ENCODE measurements around the gene UBXN6. TPM values are rescaled to one million over a fixed set of nuclear protein-coding genes. Genes with fewer than 3 reads are reported as not detected.

UBXN6 gene
- total RNA-seq, 1 donor from 2014 or later: 96.8 TPM

GRCh38 chr19:4449639-4450028 is 8.0 kb downstream of the UBXN6 start:
- H3K9me3 Mint-ChIP-seq (ENCODE audit: unreplicated experiment): no peaks in the 10 kb centered on the region
- no peaks in the 10 kb centered on the region for H3K4me1 Mint-ChIP-seq (ENCODE audit: unreplicated experiment)
- H3K36me3 Mint-ChIP-seq (ENCODE audit: unreplicated experiment): peaks cover 21% of the 10 kb centered on the region
- no peak overlapping the region for H3K4me3 Mint-ChIP-seq (ENCODE audit: unreplicated experiment)
- no peaks in the 10 kb centered on the region for H3K27me3 Mint-ChIP-seq (ENCODE audit: unreplicated experiment)
- H3K27ac Mint-ChIP-seq (ENCODE audit: unreplicated experiment): no peak overlapping the region
- TF ChIP-seq, protein P1, sequence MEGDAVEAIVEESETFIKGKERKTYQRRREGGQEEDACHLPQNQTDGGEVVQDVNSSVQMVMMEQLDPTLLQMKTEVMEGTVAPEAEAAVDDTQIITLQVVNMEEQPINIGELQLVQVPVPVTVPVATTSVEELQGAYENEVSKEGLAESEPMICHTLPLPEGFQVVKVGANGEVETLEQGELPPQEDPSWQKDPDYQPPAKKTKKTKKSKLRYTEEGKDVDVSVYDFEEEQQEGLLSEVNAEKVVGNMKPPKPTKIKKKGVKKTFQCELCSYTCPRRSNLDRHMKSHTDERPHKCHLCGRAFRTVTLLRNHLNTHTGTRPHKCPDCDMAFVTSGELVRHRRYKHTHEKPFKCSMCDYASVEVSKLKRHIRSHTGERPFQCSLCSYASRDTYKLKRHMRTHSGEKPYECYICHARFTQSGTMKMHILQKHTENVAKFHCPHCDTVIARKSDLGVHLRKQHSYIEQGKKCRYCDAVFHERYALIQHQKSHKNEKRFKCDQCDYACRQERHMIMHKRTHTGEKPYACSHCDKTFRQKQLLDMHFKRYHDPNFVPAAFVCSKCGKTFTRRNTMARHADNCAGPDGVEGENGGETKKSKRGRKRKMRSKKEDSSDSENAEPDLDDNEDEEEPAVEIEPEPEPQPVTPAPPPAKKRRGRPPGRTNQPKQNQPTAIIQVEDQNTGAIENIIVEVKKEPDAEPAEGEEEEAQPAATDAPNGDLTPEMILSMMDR (IDR thresholded peaks at IDR 0.05): no peak
- no peak for DNase-seq (ENCODE audit: extremely low spot score, unreplicated experiment)

- TF ChIP-seq, protein P1 (IDR thresholded peaks at IDR 0.05): no peak
- no peak for DNase-seq (ENCODE audit: extremely low spot score, unreplicated experiment)
- Mint-ChIP-seq H3K36me3 (ENCODE audit: unreplicated experiment) (peaks cover 21% of the 10 kb centered on the region), H3K27ac (ENCODE audit: unreplicated experiment) (no peak overlapping the region), H3K4me1 (ENCODE audit: unreplicated experiment) (no peaks in the 10 kb centered on the region), H3K9me3 (ENCODE audit: unreplicated experiment) (no peaks in the 10 kb centered on the region), H3K27me3 (ENCODE audit: unreplicated experiment) (no peaks in the 10 kb centered on the region), H3K4me3 (ENCODE audit: unreplicated experiment) (no peak overlapping the region)
Observed at GRCh38 chr19:4449022-4449638, 8.5 kb downstream of the UBXN6 start.

DNA sequence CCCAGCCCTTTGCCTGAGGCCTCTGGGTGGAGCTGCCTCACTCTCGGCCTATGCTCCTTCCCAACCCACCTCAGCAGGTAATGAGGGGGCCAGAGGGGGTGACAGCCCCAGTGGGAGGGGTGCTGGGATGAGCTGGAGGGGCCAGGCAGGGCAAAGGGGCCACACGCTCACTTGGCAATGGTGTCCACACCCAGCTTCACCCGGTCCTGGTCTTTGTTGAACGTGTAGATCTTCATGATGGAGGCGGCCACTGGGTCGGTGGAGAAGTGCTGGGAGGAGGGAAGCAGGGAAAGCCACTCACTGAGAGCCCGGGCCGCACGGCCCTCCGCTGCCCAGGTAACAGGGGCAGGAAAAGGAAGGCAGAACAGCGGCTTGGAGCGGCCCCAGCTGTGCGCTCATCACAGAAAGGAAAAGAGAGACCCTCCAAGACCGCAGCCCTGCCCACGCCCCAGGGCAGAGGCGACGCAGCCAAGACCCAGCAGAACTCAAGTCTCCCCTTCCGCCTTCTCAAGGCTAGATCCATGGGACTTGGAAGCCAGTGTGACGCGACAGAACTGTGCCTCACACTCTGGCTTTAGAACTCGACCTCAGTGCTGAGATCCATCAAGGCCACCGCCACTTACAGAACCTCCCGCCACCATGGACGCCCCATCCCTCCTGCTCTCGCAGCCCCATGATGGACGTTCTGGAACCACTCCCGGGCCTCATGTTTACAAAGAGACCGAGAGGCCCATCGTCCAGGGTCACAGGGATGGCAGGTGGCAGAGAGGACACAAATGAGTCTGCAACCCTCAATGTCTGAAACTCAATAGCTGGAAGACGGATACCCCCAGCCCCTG is 9.2 kb downstream of the UBXN6 start:
- Mint-ChIP-seq H3K4me3 (ENCODE audit: unreplicated experiment) (no peak overlapping the region), H3K4me1 (ENCODE audit: unreplicated experiment) (no peaks in the 10 kb centered on the region), H3K27me3 (ENCODE audit: unreplicated experiment) (no peaks in the 10 kb centered on the region), H3K27ac (ENCODE audit: unreplicated experiment) (no peak overlapping the region), H3K9me3 (ENCODE audit: unreplicated experiment) (no peaks in the 10 kb centered on the region), H3K36me3 (ENCODE audit: unreplicated experiment) (peaks cover 21% of the 10 kb centered on the region)
- DNase-seq (ENCODE audit: extremely low spot score, unreplicated experiment): no peak
- TF ChIP-seq, protein P1 (IDR thresholded peaks at IDR 0.05): no peak

DNA sequence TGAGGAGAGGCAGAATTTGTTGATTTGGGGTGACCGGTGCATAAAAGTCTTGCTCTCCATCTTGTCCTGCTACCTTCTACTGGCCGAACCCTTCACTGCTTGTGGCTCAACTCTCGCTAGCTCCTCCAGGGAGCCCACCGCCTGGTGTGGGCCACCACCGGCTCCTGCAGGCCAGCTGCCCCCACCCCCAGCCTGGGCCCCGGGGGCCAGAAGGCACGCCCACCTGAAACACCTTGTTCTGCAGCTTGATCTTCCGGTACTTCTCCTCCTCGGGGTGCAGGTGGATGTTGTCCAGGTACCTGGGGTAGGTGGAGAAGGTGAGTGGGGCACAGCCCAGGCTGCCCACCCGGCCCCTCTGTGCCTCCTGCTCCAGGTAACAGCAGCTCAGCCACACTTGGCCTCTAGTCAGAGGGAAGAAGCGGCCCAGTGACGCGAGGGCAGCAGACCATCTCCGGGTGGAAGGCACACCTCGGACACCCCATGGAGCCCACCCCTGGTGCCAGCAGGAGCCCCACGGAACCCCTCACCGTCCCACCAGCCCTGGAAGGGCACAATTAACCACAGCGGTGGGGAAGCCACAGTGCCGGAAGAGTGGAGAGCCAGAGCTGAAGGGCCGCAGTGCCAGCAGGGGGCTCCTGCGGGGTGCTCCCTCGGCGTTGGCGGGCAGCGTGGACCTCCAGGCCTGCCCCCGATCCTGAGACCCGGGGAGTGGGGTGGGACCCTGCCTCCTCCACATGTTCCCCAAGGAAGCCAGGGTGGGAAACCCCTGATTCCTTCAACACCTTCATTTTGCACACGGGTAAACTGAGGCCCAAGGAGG is 10.1 kb downstream of the UBXN6 start:
- H3K27ac Mint-ChIP-seq (ENCODE audit: unreplicated experiment): no peak overlapping the region
- DNase-seq (ENCODE audit: extremely low spot score, unreplicated experiment): no peak
- no peaks in the 10 kb centered on the region for H3K4me1 Mint-ChIP-seq (ENCODE audit: unreplicated experiment)
- TF ChIP-seq, protein P1 (IDR thresholded peaks at IDR 0.05): no peak
- H3K27me3 Mint-ChIP-seq (ENCODE audit: unreplicated experiment): no peaks in the 10 kb centered on the region
- peaks cover 21% of the 10 kb centered on the region for H3K36me3 Mint-ChIP-seq (ENCODE audit: unreplicated experiment)
- no peak overlapping the region for H3K4me3 Mint-ChIP-seq (ENCODE audit: unreplicated experiment)
- H3K9me3 Mint-ChIP-seq (ENCODE audit: unreplicated experiment): no peaks in the 10 kb centered on the region

Data from osteocyte (in vitro differentiated cells).